Measurements from ENCODE around the gene HIVEP3.

HIVEP3 gene

DNA sequence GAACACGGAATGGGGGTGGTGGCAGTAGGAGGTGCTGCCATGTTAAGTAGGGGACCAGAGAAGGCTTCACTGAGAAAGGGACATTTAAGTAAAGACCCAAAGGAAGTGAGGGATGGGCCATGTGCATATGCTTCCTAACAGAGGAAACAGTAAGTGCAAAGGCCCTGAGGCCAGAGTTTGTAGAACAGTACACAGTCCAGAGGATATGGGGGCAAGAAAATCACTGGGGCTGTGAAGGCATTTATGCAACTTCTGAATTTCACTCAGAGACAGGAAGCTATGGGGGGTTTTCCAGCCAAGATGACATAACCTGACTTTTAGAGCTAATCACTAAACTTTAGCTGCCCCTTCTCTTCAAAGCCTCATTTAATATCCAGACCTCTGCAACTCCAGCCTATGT lies 231.7 kb downstream of the HIVEP3 start:
- no peak for DNase-seq (ENCODE audit: low read depth in 2 of 2)

DNA sequence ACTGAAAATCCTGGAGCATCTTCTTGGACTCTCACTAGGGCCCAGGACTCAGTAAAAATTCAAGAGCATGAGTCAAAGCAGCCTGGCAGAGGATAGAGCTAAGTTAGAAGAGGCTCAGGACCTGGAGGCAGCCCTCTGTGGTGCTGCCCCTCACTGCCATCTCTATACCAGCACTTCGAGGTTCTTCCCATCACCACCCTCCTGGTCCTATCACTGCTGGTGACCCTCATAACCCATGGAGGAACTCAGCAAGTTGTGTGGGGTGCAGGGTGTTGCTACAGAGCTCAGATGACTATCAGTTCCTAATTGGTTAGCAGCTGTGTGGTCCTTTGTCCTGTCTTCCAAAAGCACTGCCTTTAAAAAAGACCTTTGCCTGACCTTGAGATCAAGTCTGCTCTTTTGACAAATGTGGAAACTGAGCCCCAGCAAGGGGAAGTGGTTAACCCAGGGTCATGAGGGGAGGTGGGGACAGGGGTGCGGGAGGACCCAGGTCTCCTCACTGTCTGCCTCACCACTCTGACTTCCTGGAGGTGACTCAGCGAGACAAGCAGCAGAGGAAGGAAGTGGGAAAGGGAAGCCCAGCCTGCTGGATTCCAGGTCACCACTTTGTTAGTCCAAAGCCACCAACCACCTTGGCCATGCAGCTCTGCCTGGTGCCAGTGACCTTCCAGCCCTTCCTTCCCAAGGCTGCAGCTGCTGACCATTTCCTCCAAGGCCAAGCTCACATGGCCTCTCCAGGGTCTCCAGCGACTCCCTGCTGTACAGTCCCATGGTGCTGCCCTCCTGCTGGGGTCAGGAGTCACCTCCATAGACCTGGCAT lies 234.8 kb downstream of the HIVEP3 start:
- no peak for DNase-seq (ENCODE audit: low read depth in 2 of 2)

DNA sequence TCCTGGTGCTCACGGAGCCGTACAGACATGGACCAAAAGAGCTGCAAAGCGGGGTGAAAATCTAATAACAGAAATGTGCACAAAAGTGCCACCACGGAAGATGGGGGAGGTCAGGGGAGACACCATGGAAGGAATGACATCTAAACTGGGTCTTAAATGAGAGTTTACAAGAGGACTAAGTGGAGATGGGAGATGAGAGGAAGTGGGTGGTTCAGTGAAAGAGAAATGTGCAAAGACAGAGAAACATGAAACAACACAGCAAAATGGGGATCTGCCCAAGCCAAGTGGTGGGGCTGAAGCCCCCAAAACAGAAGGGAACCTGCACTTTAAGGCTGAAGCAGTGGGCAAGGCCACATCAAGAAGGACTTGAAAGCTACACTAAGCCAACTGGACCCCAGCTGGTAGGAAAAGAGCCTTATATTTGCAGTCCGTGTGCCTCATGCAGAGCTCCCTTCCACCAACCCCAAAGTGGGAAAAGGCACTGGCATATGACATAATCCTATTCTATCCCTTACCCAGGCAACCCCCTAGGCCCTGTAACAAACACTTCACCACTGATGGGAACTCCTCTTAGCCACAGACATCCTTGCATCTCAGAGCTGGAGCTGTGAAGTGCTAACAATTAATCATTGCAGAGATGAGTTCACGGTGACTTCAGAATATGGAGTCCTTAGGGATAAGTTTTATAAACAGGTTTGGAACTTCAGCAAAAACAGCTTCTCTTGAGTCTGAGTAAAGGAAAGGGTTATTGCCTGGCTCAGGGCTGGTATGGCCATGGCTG lies 235.7 kb downstream of the HIVEP3 start:
- DNase-seq (ENCODE audit: low read depth in 2 of 2): no peak

DNA sequence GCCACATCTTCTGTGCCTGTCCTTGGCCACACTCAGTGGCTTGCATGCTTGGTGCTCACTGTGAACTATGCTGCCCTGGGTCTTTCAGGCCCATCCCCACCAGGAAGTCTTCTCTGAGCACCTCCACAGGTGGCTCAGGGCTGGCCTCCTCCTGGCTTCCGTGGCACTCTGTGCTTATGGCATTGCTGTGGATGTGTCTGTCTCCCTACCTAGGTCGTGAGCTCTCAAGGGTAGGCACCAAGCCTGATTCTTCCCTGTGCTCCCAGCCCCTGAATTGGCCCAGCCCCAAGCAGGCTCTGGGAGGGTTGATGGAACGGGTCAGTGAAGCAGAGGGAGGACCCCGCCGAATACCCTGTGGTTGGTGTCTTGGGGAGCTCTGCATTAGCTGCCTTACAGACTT lies 236.6 kb downstream of the HIVEP3 start:
- no peak for DNase-seq (ENCODE audit: low read depth in 2 of 2)

DNA sequence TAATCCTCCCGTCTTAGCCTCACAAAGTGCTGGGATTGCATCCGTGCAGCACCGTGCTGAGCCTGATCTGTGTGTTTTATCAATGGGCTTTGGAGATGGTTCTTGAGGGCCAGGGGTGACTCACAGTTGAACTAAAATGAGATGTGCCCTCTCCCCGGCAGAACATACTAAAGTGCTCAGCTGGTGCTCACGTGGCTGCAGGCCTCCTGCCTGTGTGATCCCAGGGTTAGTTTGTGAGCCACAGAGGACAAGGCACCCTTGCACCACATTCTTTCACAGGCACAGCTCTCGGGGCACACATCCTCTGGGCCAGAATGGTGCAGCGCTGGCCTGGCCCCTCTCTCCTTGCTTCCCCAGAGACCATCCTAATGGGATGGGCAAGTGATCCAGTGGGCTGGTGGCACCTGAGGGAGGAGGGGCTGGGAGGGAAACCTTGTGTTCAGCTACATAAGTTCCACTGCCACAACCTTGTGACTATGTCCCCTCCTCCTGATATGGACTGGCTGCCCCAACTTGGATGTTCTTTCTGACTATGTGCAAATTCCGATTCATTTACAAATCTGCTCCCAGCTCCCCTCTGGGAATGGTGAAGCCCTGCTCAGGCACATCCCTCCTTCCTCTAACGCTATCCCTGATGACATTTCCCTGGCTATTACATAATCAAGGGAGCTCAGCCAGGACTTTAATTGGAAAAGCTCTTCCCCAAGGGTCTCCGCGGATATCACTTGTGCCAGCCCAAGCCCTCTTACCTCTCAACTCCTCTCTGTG lies 237.2 kb downstream of the HIVEP3 start:
- no peak for DNase-seq (ENCODE audit: low read depth in 2 of 2)

DNA sequence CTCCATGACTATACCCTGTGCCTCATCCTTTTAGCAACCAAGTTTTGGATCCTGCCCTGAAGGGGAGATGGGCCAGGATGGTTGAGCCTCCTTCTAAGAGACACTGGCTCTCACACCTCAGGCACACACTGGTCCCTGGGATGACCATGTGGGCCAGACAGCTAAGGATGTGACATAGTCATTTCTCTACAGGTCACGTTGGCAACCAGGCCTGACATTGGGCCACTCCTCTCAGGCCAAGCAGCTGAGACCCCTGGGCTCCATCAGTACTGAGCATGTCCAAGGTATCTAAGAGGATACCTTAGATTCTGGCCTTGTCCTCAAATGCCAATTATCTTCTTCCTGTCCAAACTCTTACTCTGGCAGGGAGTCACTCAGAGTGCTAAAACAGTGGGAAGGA lies 238.7 kb downstream of the HIVEP3 start:
- DNase-seq (ENCODE audit: low read depth in 2 of 2): no peak

DNA sequence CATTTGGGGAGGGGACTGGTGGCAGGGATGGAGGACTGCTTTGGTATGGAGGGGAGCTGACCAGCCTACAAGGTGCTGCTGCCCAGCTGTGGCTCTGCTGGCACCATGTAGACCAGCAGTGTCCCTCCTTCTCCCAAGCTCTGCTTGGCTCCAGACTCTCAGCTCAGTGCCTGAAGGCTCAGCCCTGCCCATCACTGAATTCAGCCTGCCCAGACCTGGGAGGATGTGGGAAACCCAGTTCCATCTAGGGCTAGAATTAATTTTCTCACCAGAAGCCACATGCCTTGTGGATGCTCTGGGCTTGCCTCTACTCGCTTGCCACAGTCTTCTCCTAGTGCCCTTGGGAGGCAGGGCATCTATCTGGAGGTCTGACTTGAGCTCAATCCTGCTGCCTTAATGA lies 239.2 kb downstream of the HIVEP3 start:
- no peak for DNase-seq (ENCODE audit: low read depth in 2 of 2)

DNA sequence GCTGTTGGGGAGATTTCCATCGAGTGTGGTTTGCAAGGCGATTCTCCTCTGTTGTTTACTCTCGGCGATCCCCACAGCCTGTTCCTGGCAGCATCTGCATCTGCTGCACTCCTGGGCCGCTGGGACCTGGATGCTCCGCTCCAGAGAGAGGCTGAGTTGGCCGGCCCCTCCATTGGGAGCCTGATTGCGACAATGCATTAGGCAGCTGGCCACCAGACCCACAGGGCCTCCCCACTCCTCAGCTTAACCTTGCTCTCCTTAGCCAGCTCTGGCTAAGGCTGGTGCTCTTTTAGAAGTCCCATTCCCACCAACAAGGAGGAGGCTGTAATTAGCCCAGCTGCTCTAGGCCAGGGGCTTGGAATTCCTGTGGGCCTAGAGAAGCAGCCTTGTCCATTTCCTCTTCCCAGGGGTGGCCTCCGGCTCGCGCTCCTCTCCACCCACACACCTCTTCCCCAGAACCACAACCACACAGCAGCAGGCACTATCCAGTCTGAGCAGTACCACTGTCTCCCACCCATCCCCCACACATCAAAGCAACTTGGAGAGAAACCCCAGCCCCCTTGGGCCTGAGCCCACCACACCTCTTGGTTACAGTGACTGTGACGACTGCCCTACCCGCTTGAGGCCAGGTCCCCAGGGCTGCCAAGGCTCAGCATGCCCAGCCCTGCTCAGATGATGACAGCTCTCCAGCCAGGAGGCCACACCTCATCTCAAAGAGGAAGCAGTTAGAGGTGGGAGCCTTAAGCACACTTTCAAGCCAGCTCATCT lies 240.4 kb downstream of the HIVEP3 start:
- DNase-seq (ENCODE audit: low read depth in 2 of 2): no peak

DNA sequence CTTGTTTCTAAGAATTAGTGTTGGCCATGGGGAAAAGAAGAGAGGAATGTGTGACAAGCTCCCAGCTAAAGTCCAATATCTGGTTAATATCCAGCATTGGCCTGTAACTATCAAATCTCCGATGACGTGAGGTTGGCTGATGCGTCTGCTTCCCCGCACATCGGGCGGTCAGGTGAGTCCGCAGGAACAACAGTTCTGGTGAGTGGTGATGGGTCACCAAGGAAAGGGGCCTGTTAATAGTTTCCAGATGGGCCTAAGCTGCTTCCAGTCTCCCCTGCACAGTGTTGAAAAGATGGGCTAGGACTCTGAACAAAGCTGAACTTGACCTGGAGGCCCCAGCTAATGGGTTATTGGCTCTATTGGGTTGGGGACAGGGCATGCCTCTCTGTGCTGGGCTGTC lies 241.1 kb downstream of the HIVEP3 start:
- DNase-seq (ENCODE audit: low read depth in 2 of 2): no peak

DNA sequence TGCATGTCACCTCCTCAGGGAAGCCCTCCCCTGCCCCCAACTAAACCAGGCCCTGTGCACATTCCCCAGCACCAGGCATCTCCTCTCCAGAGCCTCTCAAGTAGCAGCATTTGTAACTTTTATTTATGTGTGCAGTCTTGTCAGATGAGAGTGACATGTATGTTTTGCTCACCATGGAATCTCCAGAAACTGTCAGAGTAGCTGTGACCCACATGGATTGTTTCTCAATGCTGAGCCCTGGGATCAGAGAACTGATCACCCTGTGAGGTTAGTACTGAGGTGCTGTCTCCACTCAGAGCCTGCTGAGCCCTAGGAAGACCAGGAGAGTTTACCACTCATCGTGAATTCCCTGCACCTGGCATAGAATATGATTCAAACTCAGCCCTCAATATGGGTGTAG lies 243.3 kb downstream of the HIVEP3 start:
- DNase-seq (ENCODE audit: low read depth in 2 of 2): no peak

DNA sequence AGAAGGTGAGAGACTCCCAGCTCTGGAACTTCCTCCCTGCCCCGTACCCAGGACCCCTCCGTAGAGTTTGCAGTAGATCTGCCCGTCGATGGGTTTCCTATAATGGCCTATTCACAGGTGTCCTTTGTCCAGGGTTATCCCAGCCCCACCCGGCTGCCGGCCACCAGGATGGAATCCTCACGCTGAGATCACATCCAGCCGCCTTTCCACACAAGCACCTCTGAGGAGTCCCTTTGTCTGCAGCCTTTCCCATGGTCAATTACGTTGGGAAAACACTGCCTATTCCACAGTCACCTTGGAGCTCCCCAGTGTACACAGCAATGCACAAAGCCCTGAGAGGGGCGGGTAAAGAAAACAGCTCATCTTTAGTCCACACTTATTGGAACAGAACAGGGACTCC lies 244.2 kb downstream of the HIVEP3 start:
- no peak for DNase-seq (ENCODE audit: low read depth in 2 of 2)

DNA sequence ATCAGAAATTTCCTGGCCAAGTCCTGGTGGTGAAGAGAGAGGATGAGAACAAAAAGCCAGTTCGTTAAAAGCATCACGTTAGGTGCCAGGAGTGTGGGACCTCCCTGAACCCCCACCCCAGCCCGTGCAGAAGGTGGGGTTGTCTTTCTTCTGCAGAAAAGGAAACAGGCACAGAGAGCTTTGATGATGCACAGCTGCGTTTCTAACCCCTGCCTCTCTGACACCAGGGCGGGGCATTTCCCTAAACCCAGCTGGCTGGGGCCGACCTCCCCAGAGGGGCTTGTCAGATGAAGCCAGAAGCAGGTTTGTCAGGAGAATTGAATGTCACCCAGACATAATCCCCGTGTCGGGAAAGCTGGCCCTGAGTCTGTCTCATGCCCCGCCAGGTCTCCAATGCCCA lies 244.9 kb downstream of the HIVEP3 start:
- peak in 1 of 2 donors; percentile 33 for DNase-seq (ENCODE audit: low read depth in 2 of 2)

DNA sequence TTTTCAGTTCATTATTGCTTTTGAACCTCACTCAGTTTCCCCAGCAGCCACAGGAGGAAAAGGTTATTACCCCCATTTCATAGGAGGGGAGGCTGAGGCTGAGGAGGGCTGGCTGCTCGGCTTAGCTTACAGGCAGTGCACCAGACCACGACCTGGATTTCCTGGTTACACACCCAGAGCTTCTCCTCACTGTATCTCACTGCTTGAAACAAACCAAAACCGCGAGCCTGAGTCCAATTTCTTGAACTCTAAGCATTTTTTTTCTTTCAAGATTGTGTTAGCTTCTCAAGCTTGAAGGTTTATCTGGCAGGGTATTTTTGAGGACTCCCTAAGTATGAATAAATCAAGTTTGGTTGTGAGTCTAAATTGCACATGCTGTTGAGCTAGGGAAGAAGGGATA lies 245.3 kb downstream of the HIVEP3 start:
- DNase-seq (ENCODE audit: low read depth in 2 of 2): no peak

DNA sequence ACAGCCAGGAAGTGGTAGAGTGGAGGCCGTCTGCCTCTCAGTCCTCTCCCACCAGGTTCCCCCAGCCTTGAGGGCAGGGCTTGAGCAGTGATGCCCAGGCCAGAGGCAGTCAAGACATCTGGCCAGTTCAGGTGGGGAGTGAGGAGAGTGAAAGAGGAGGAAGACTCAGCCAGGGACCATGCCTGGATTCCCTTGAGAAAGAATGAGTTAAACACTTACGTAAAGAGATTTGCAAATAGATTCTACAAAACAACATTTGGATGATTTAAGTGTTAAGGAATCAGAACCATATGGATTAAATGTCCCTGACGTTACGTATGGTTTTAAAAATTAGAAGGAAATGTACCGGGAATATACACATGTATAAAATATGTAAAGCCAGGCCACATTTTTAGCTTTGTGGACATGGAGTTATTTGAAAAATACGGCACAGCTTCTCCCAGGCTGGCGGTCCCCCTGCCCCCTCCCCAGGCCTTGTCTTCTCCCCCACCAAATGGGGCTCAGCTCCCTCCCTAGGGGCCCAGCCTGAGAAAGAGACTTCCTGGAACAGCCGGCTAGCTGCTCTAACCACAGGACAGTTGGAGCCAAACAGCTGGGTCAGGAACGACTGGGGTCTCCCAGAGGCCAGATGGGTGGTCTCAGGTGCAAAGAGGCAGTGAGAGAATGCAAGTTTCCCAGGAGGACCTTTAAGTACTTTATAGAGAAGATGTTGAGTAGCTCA lies 245.9 kb downstream of the HIVEP3 start:
- DNase-seq (ENCODE audit: low read depth in 2 of 2): no peak

DNA sequence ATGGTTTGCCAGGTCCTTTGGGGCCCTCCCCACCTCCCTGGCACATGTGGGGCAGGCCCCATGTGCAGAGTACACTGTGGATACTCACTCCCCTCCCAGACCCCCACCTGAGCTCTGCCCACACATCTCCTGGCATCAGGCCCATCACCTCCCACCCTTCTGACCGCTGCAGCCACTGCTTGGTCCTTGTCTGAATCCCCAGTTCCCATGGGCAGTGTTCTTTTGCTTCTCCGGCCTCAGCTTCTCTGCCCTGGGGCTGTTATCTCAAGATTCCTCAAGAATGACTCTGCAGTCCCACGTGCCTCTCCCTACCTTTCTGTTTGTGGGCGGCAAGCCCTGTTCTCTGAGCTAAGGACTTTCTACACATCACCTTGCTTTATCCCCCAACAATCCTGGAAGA lies 246.5 kb downstream of the HIVEP3 start:
- no peak for DNase-seq (ENCODE audit: low read depth in 2 of 2)

DNA sequence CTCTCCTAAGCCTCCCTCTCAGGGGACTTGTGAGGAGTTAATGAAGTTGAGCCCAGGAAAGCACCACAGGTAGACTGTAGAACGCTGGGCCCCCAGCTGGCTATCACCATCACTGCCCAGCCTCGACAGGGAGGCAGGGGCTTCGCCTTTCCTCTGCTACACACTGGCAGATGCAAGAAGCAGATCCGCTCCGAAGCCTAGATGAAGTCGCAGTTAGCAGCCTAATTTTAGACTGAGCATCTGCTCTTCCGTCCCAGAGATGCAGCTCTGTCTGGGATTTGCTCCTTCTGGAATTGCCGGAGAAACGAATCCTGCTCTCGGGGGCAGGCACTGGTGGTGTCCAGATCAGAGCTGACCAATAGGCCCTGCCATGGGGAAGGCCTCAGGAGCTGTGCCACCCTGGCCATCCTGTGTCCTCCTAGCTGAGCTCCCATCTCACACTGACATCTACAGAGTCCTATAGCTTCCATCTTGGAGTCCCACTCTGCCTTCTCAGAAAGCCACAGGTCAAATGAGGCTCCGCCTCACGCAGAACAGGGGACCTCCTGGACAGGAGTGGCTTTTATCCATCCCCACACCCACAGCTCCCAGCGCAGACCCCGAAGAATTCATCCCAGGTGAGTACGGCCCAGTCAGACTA lies 247.5 kb downstream of the HIVEP3 start:
- no peak for DNase-seq (ENCODE audit: low read depth in 2 of 2)

DNA sequence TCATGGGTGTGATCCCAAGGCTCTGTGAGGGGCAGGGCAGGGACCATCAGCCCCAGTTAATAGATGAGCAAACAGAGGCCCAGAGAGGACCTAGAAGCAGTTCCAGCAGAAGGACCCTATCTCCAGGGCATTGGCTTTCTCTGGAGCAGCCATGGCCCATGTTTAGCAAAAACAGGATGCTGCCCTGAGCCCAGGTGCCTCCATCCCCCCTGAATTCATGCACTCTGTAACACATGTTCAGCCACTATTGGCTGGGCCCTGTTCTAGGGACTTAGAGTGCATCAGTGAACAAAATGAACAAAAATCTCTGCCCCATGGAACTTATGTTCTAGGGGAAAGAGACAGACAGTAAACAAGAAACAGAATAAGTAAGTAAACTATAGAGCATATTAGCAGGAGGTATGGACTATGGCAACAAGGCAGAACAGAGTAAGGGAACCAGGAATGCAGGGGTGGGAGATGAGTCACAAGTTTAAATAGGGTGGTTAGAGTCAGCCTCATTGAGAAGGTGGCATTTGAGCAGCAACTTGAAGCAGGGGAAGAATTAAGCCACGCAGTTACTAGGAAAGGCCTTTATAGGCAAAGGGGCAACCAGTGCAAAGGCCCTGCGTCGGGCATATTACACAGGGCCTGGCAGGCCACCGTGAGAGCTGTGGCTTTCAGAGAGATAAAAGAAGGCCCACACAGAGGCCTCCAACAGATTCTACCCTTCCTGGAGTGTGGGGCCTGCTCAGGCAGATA lies 248.3 kb downstream of the HIVEP3 start:
- DNase-seq (ENCODE audit: low read depth in 2 of 2): no peak

DNA sequence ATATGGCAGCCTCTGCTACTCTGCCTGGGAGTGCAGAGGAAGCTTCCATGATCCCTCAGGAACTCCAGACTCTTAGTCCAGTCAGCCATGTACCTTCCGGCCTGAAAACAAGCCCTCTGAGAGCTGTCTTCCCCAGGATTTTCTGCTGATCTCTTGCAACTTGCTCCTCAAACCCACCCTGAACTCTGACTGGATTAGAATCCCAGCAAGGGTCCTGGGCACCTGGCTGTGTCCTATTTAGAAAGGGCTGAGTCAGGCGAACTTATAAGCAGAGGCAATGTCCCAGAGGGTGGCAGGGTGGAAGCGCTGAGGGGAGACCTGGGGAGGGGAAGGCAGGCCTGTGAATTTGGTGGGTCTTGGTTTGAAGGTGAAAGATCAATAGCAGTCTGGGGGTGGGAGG lies 249.8 kb downstream of the HIVEP3 start:
- no peak for DNase-seq (ENCODE audit: low read depth in 2 of 2)

DNA sequence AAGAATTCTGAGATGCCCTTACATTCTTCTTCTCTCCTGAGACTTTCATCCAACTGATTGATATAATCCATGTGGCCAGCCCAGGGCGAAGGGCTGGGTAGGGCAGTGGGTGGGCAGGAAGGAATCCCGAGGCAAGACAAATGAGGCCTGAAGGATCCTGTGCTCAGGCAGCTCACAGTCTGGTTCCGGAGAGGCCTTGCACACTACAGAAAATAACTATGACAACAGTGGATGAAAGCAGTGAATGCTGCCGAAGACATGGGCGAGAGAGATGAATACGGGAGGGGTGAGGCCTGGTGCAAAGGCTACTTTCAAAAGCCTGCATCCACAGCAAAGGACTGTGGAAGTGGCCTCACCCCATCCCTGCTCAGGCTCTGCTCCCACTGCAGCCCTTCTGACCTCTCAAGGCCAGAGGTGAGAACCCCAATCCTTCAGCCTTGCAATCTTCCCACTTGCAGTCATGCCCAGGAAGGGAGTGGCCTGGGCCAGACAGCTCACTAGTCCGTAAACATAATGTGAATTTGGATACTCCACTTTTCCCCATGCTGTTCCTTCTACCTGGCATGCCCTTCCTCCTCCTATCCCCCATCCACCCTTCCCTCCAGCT lies 250.6 kb downstream of the HIVEP3 start:
- no peak for DNase-seq (ENCODE audit: low read depth in 2 of 2)
